NOMO-1 treated with DMSO at 0.1 percent for 48 hours (cell line): ENCODE data around the gene CEP164.
A peak's percentile ranks its signal among the peaks of the same experiment; 100 is the strongest.

Source experiments
- DNase-seq: peaks from one replicate; lab custom pipeline; 2025; ENCODE audit not compliant: unreplicated experiment; lab: John Stamatoyannopoulos, UW

The CEP164 gene

GRCh38 chr11:117457835-117458234 is 130.2 kb downstream of the CEP164 start:
- no peak for DNase-seq

- no peak for DNase-seq
These were observed 130.8 kb downstream of the CEP164 start for GRCh38 chr11:117458275-117459122.

- DNase-seq: no peak
These were observed 131.7 kb downstream of the CEP164 start for GRCh38 chr11:117459123-117459978.

- peak; percentile 24 for DNase-seq
These were observed 132.3 kb downstream of the CEP164 start for GRCh38 chr11:117459979-117460300.

GRCh38 chr11:117461396-117462182 is 133.9 kb downstream of the CEP164 start:
- DNase-seq: no peak

GRCh38 chr11:117462183-117462863 is 134.7 kb downstream of the CEP164 start:
- DNase-seq: no peak

GRCh38 chr11:117462864-117463247 is 135.2 kb downstream of the CEP164 start:
- DNase-seq: no peak
